Neural cell (in vitro differentiated cells): ENCODE results near the gene PODN. TPM values are rescaled to one million over a fixed set of nuclear protein-coding genes. Genes with fewer than 3 reads are reported as not detected.

Experiments
- H2AFZ ChIP-seq: fragments of 200-600, 300-800 bp; sonication (generic), shearing (Covaris generic); 2 replicates; pipeline ENCODE4 v1.6.0; 2014; ENCODE audit warnings: low read depth, mild to moderate bottlenecking, antibody characterized with exemption, low read length, moderate library complexity
- H3F3A ChIP-seq: fragments of 200-600 bp; shearing (Covaris generic); 2 replicates; pipeline ENCODE4 v1.6.1; 2016; ENCODE audit warnings: mild to moderate bottlenecking, moderate library complexity, mixed read lengths, antibody characterized with exemption, low read length; ENCODE audit not compliant: insufficient read depth, poor library complexity, severe bottlenecking
- H3K27ac ChIP-seq: fragments of 200-600, 300-800 bp; sonication (generic), shearing (Covaris generic); 2 replicates; pipeline ENCODE4 v1.5.1; 2014; ENCODE audit warnings: mild to moderate bottlenecking, low read length, moderate library complexity
- H3K27me3 ChIP-seq: fragments of 300-800, 200-600 bp; sonication (generic), shearing (Covaris generic); 2 replicates; pipeline ENCODE4 v1.6.0; 2014; ENCODE audit warnings: mild to moderate bottlenecking, low read depth, low read length, moderate library complexity; ENCODE audit not compliant: insufficient read depth
- H3K36me3 ChIP-seq: fragments of 300-800, 200-600 bp; sonication (generic), shearing (Covaris generic); 2 replicates; pipeline ENCODE4 v1.5.1; 2014; ENCODE audit warnings: mild to moderate bottlenecking, antibody characterized with exemption, low read length, moderate library complexity; ENCODE audit not compliant: insufficient read depth
- H3K4me2 ChIP-seq: fragments of 300-800, 200-600 bp; sonication (generic), shearing (Covaris generic); 2 replicates; pipeline ENCODE4 v1.6.0; 2014; ENCODE audit warnings: mild to moderate bottlenecking, low read length
- H3K4me3 ChIP-seq: fragments of 300-800, 200-600 bp; sonication (generic), shearing (Covaris generic); 2 replicates; pipeline ENCODE4 v1.5.1; 2014; ENCODE audit warnings: mild to moderate bottlenecking, low read length, moderate library complexity
- H3K79me2 ChIP-seq: fragments of 200-600 bp; shearing (Covaris generic); replicated peaks from 2 replicates; pipeline ENCODE4 v1.6.0; 2014; ENCODE audit warnings: mild to moderate bottlenecking, low read length, moderate library complexity; ENCODE audit not compliant: insufficient read depth
- H3K9ac ChIP-seq: fragments of 300-800, 200-600 bp; sonication (generic), shearing (Covaris generic); 2 replicates; pipeline ENCODE4 v1.6.1; 2016; ENCODE audit warnings: mild to moderate bottlenecking, low read length, mixed read lengths
- H3K9me2 ChIP-seq: fragments of 200-600 bp; shearing (Covaris generic); 2 replicates; pipeline ENCODE4 v1.6.1; 2016; ENCODE audit warnings: mild to moderate bottlenecking, low read length, mixed read lengths; ENCODE audit not compliant: insufficient read depth
- H3K9me3 ChIP-seq: fragments of 200-600, 300-800 bp; sonication (generic), shearing (Covaris generic); 2 replicates; pipeline ENCODE4 v1.6.1; 2016; ENCODE audit warnings: mild to moderate bottlenecking, mixed run types, low read length, moderate library complexity, mixed read lengths
- H4K20me1 ChIP-seq: fragments of 200-600 bp; shearing (Covaris generic); 2 replicates; pipeline ENCODE4 v1.6.1; 2016; ENCODE audit warnings: mild to moderate bottlenecking, mixed run types; ENCODE audit not compliant: insufficient read depth
- EP300 ChIP-seq: fragments of 450-650 bp; conservative IDR thresholded peaks from 2 replicates; pipeline ENCODE4 v1.6.1; 2014; ENCODE audit warnings: antibody characterized with exemption, mild to moderate bottlenecking, moderate library complexity; ENCODE audit not compliant: poor library complexity, severe bottlenecking
- EZH2 ChIP-seq: fragments of 200-600, 300-800 bp; shearing (Covaris generic), sonication (generic); IDR thresholded peaks from 2 replicates; pipeline ENCODE4 v1.6.1; 2014; ENCODE audit warnings: antibody characterized with exemption, low read length, borderline replicate concordance, mild to moderate bottlenecking; ENCODE audit not compliant: insufficient read depth, poor library complexity, severe bottlenecking
- MXI1 ChIP-seq: fragments of 450-650 bp; conservative IDR thresholded peaks from 2 replicates; pipeline ENCODE4 v1.6.1; 2014; ENCODE audit warnings: antibody characterized with exemption, mild to moderate bottlenecking; ENCODE audit not compliant: poor library complexity, severe bottlenecking
- POLR2AphosphoS5 ChIP-seq: IDR thresholded peaks from 2 replicates; pipeline ENCODE4 v1.6.1; 2012
- RAD21 ChIP-seq: fragments of 450-650 bp; conservative IDR thresholded peaks from 2 replicates; pipeline ENCODE4 v1.6.1; 2014; ENCODE audit warnings: antibody characterized with exemption, mild to moderate bottlenecking, moderate library complexity
- SMC3 ChIP-seq: fragments of 450-650 bp; conservative IDR thresholded peaks from 2 replicates; pipeline ENCODE4 v1.6.1; 2014; ENCODE audit warnings: antibody characterized with exemption, mild to moderate bottlenecking, moderate library complexity; ENCODE audit not compliant: poor library complexity
- TAF1 ChIP-seq: IDR thresholded peaks from 2 replicates; pipeline ENCODE4 v1.6.1; 2012; ENCODE audit warnings: low read depth
- polyA plus RNA-seq: library from polyadenylated mRNA; depleted of rRNA; stranded (reverse); fragments of >200 nt; gene quantifications from 2 replicates; pipeline ENCODE4 v1.2.3, GENCODE V29; 2014
- TF ChIP-seq, protein P1 (sequence below): fragments of 450-650 bp; IDR thresholded peaks from 2 replicates; pipeline ENCODE4 v1.5.1; 2014; ENCODE audit warnings: antibody characterized with exemption, mild to moderate bottlenecking, moderate library complexity; ENCODE audit not compliant: poor library complexity, severe bottlenecking
- TF ChIP-seq, protein P2 (sequence below): IDR thresholded peaks from 2 replicates; pipeline ENCODE4 v1.6.1; 2012; ENCODE audit warnings: borderline replicate concordance

Gene PODN
- polyA plus RNA-seq, 1 donor from 2014 or later = 0.07 TPM

DNA sequence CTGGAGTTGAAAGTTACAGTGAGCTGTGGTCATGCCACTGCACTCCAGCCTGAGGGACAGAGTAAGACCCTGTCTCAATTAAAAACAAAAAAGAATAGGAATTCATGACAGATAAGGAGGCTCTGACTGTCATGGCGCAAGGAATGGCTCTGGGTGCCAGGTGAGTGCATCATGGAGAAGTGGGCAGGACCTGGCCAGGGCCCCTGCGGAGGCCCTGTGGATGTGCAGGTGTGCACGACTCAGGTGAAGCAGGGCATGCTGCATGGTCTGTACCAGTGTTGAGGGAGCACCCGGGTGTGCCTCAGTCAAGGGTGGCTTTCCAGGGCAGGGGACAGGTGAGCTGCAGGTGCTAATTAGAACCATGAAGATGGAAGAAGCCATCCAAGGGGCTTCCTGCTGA lies 66.4 kb downstream of the PODN start:
- Histone ChIP-seq H3K9me3 (no peaks in the 10 kb centered on the region), H3K27ac (no peak overlapping the region), H3K27me3 (no peaks in the 10 kb centered on the region), H3K9me2 (no peaks in the 10 kb centered on the region), H3F3A (no peaks in the 10 kb centered on the region), H2AFZ (no peak overlapping the region), H3K9ac (no peak overlapping the region), H3K36me3 (no peaks in the 10 kb centered on the region), H4K20me1 (no peaks in the 10 kb centered on the region), H3K79me2 (no peaks in the 10 kb centered on the region), H3K4me3 (no peak overlapping the region), H3K4me2 (no peak overlapping the region)
- no peak for TF ChIP-seq SMC3

DNA sequence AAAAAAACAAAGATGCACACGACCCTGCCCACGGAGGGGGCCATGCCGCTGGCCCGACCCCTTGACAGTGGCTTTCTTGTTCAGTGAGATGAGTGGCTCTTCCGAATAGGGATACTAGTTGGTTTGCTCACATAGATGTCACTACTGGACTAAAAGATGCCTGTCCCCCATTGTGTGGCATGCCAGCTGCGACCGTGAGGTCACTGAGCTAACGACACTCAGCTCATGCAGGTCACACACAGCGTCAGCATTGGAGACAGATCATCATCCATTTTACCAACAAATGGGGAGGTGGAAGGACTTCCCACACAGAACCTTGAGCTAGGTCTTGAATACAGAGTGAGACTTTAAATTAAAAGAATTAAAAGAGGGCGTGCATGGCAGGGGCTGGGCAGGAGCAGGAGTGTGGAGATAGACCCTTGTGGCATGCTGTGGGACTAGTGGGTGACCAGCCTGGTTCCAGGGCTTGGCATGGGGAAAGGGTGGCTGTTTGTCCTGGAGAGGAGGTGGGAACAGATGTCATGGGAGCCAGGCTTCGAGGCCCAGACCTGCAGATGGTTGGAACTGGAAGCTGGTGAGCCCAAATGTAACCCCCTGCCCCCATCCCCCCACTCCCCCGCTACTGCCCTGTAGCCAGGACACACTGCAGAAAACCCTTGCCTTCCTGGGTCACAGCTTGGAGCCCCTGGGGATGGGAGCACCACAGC lies 68.0 kb downstream of the PODN start:
- Histone ChIP-seq H3K9me2 (no peaks in the 10 kb centered on the region), H3K9me3 (no peaks in the 10 kb centered on the region), H4K20me1 (no peaks in the 10 kb centered on the region), H3K4me3 (no peak overlapping the region), H3K27ac (no peak overlapping the region), H3F3A (no peaks in the 10 kb centered on the region), H3K79me2 (no peaks in the 10 kb centered on the region), H3K36me3 (no peaks in the 10 kb centered on the region), H3K4me2 (no peak overlapping the region), H3K9ac (no peak overlapping the region), H2AFZ (no peak overlapping the region), H3K27me3 (no peaks in the 10 kb centered on the region)
- TF ChIP-seq TAF1 = no peak
- TF ChIP-seq, protein P1, sequence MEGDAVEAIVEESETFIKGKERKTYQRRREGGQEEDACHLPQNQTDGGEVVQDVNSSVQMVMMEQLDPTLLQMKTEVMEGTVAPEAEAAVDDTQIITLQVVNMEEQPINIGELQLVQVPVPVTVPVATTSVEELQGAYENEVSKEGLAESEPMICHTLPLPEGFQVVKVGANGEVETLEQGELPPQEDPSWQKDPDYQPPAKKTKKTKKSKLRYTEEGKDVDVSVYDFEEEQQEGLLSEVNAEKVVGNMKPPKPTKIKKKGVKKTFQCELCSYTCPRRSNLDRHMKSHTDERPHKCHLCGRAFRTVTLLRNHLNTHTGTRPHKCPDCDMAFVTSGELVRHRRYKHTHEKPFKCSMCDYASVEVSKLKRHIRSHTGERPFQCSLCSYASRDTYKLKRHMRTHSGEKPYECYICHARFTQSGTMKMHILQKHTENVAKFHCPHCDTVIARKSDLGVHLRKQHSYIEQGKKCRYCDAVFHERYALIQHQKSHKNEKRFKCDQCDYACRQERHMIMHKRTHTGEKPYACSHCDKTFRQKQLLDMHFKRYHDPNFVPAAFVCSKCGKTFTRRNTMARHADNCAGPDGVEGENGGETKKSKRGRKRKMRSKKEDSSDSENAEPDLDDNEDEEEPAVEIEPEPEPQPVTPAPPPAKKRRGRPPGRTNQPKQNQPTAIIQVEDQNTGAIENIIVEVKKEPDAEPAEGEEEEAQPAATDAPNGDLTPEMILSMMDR = no peak
- TF ChIP-seq EP300 = no peak
- TF ChIP-seq POLR2AphosphoS5 = no peak
- TF ChIP-seq MXI1 = no peak
- TF ChIP-seq, protein P2, sequence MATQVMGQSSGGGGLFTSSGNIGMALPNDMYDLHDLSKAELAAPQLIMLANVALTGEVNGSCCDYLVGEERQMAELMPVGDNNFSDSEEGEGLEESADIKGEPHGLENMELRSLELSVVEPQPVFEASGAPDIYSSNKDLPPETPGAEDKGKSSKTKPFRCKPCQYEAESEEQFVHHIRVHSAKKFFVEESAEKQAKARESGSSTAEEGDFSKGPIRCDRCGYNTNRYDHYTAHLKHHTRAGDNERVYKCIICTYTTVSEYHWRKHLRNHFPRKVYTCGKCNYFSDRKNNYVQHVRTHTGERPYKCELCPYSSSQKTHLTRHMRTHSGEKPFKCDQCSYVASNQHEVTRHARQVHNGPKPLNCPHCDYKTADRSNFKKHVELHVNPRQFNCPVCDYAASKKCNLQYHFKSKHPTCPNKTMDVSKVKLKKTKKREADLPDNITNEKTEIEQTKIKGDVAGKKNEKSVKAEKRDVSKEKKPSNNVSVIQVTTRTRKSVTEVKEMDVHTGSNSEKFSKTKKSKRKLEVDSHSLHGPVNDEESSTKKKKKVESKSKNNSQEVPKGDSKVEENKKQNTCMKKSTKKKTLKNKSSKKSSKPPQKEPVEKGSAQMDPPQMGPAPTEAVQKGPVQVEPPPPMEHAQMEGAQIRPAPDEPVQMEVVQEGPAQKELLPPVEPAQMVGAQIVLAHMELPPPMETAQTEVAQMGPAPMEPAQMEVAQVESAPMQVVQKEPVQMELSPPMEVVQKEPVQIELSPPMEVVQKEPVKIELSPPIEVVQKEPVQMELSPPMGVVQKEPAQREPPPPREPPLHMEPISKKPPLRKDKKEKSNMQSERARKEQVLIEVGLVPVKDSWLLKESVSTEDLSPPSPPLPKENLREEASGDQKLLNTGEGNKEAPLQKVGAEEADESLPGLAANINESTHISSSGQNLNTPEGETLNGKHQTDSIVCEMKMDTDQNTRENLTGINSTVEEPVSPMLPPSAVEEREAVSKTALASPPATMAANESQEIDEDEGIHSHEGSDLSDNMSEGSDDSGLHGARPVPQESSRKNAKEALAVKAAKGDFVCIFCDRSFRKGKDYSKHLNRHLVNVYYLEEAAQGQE = no peak
- no peak for TF ChIP-seq EZH2
- no peak for TF ChIP-seq SMC3
- no peak for TF ChIP-seq RAD21

DNA sequence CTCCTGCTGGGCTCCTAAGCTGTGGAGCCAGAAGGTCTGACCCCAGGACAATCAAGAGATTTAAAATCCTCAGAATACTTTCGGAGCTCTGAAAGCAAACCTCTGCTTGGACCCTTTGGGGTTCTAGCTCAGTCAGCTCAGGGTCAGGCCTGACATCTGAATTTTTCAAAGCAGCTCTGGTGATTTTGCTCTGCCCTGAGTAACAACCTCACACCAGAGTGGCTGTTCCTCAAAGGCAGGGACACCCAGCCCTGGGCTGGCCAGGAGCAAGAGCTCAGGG lies 68.5 kb downstream of the PODN start:
- Histone ChIP-seq H3K4me2 (no peak overlapping the region), H3K9ac (no peak overlapping the region), H3K79me2 (no peaks in the 10 kb centered on the region), H3K36me3 (no peaks in the 10 kb centered on the region), H3F3A (no peaks in the 10 kb centered on the region), H3K9me3 (no peaks in the 10 kb centered on the region), H3K9me2 (no peaks in the 10 kb centered on the region), H3K27ac (no peak overlapping the region), H4K20me1 (no peaks in the 10 kb centered on the region), H2AFZ (no peak overlapping the region), H3K27me3 (no peaks in the 10 kb centered on the region), H3K4me3 (no peak overlapping the region)
- TF ChIP-seq, protein P2 = no peak
- no peak for TF ChIP-seq EZH2
- no peak for TF ChIP-seq MXI1
